ENCODE data around the gene HCFC1R1.
A peak's percentile ranks its signal among the peaks of the same experiment; 100 is the strongest.

Gene HCFC1R1

DNA sequence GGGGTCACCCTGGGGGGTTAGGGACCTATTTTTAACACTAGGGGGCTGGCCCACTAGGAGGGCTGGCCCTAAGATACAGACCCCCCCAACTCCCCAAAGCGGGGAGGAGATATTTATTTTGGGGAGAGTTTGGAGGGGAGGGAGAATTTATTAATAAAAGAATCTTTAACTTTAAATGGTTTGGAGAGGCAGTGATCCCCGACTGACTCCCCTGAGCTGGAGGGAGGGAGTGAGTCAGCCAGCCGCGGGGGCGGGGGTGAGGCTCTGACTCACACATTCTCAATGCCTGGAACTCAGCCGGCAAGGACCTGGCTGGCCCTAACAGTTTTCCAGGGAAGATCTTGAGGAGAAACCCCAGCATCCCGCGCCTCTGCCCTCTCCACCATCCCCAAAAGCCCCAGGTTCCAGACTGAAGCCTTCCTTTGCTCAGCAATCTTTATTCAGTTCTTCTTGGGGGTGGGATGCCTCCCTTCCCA, 1.5 kb downstream of the HCFC1R1 start:
- peak; percentile 77 for FAIRE-seq
- DNase-seq (ENCODE audit: extremely low spot score, insufficient read length, low read depth) = no peak

DNA sequence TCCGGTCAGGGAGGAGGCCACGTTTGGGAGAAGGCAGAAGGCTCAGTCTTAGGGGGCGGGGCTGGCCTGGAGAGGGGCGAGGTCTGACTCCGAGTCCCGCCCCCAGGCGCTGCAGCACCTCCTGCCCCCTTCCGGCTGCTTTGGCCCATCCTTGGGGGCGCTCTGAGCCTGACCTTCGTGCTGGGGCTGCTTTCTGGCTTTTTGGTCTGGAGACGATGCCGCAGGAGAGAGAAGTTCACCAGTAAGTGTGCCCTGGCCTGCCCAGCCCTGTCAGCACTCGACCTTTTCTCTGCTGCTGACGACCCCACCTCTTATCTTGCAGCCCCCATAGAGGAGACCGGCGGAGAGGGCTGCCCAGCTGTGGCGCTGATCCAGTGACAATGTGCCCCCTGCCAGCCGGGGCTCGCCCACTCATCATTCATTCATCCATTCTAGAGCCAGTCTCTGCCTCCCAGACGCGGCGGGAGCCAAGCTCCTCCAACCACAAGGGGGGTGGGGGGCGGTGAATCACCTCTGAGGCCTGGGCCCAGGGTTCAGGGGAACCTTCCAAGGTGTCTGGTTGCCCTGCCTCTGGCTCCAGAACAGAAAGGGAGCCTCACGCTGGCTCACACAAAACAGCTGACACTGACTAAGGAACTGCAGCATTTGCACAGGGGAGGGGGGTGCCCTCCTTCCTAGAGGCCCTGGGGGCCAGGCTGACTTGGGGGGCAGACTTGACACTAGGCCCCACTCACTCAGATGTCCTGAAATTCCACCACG, 2.1 kb downstream of the HCFC1R1 start:
- DNase-seq (ENCODE audit: extremely low spot score, insufficient read length, low read depth) (no peak), FAIRE-seq (peak; percentile 79)

DNA sequence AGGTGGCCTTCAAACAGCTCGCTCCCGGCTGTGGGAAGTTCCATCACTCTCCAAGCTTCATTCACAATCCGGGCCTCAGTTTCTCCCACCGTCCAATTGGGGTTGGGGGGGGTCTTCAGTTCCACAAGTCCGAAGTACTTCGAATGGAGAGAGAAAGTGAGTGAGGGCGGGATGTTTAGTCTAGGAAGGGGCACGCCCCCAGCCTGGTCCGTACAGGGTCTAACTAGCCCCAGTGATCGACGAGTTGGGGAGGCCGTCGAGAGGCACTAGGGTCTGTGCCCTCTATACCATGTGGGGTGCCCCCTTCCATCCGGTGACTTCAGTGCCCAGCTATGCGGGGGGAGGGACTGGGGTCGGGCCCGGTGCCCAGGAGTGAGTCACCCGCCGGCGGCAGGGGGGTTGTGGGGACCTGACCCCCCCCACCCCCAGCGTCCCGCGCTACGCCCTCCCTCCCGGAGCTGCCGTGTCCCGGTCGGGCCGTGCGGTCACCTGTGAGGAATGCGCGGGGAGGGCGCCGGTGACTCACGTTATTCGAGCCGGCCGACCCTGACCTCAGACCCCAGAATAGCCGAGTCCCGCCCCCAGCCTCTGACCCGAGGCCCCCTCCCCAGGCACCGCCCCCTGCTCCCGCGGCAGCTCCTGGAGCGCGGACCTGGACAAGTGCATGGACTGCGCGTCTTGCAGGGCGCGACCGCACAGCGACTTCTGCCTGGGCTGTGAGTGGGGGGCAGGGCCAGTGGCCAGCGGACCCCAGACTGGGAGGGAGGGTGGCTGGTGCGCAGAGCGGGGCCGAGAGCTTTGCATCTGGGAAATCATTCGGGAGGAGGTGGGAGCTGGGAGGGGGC, 2.9 kb downstream of the HCFC1R1 start:
- FAIRE-seq (no peak), DNase-seq (ENCODE audit: extremely low spot score, insufficient read length, low read depth) (no peak)

DNA sequence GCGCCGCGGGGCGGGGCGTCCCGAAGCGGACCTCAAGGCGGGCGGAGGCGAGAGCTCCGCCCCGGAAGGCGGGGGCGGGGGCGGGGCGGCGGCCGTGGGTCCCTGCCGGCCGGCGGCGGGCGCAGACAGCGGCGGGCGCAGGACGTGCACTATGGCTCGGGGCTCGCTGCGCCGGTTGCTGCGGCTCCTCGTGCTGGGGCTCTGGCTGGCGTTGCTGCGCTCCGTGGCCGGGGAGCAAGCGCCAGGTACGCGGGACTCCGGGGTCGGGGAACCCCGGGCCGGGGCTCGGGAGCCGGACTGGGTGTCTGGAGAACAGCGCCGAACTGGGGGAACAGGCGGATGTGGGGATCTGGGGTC, 3.5 kb downstream of the HCFC1R1 start, which contains the start of gene TNFRSF12A:
Gene TNFRSF12A (plus strand): TSS at position 122 of the 357 bp plus-strand sequence. CDS start 30 bp downstream, at position 152.
- DNase-seq (ENCODE audit: extremely low spot score, insufficient read length, low read depth) (peak; percentile 80), FAIRE-seq (peak; percentile 75)

DNA sequence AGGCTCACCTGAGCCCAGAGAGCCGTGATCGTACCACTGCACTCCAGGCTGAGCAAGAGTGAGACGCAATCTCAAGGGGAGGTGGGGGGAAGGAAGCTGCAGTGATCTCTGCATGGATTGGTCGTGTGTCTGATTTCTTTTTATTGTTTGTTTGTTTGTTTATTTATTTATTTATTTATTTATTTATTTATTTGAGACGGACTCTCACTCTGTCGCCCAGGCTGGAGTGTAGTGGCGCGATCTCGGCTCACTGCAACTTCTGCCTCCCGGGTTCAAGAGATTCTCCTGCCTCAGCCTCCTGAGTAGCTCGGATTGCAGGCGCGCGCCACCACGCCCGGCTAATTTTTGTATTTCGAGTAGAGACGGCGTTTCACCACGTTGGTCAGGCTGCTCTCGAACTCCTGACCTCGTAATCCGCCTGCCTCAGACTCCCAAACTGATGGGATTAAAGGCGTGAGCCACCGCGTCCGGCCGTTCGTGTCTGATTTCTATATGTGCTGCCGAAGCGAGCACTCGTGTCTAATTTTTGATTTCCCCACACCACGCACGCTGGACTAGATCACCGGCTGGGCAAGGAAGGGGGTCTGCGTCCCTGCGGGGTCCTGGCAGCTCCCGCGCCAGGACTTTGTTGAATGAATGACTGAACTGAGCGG, 4.0 kb downstream of the HCFC1R1 start:
- no peak for DNase-seq (ENCODE audit: extremely low spot score, insufficient read length, low read depth)
- no peak for FAIRE-seq

DNA sequence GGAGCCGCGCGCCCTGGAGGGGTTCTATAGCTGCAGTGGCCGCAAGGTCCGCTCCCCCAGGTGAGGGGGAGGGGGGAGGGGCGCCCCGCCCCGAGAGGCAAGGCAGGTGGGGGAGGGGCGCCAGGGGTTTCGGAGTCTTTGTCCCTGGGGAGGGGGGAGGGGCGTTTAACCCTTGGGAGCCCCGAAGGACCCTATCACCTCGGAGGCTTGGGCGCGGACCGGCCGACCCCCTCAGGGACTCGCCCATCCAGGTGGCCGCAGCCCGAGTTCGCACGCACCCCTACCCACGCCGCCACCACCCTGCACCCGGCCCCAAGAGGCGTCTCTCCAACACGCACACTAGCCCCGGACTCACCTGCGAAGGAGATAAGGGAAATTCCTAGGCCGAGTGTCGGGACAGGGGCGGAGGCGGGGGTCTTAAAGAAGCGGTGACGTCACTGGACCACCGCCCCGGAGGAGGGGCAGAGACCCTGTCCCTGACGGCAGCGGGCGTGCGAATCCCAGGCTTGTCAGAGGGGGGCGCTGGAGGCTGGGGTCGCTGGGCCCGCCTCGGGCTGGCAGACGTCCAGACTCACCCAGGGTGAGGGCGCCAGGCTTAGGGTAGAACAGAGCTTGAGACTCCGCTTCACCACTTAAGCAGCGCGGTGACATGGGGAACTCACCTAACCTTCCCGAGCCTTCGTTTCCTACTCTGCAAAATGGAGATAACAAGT, 5.8 kb downstream of the HCFC1R1 start, which contains the start of gene CLDN6:
Gene CLDN6 (minus strand): TSS at position 390 of the 713 bp plus-strand sequence. CDS start 2,162 bp downstream, outside the sequence.
- DNase-seq (ENCODE audit: extremely low spot score, insufficient read length, low read depth) (no peak), FAIRE-seq (no peak)

DNA sequence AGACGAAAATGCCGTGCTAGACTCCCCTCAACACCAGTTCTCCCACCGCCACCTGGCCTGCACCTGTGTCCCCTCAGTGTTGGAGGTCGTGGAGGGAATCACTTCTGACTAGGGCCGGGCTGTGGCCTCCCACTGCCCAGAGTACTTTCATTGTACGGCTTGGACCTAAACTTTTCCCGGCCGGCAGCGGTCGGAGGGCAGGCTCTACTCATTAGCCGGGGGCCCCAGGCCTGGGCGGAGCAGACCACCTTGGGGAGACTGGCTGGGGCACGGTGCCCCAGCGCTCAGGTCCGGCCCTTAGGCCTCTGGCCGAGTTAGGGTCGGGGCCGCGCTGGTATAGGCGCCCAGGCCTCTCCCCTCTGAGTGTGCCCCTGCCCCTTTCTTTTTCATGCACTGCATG, 6.4 kb downstream of the HCFC1R1 start:
- FAIRE-seq = no peak

DNA sequence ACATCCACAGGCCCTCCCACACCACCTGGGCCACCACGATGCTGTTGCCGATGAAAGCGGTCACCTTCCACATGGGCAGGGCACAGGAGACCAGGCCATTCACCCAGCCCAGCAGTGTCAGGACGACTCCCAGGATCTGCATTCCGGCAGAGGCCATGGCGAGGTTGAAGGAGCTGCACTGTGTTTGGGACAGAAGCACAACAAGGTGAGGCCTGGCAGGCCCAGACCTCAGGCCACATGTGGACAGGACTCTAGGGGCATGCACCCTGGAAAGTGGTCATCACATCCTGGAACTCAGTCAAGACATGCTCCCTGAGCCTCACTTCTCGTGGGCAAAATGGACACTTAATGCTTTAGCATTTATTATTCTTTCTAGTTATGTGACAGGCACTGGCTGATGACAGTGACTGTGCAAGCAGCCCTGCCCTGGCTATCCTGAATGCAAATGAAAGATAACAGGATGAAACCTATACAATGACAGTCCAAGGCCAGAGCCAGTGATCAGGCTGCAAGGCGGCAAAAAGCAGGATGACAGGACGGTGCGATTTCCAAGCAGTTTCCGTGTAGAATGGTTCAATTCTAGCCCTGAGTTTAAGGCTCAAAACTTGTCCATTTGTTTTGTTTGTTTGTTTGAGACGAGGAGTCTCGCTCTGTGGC, 7.7 kb downstream of the HCFC1R1 start:
- FAIRE-seq (no peak), DNase-seq (ENCODE audit: extremely low spot score, insufficient read length, low read depth) (no peak)

More for the DNA sequence above, 6.4 kb downstream of the HCFC1R1 start:
- DNase-seq (ENCODE audit: extremely low spot score, insufficient read length, low read depth) = no peak

DNA sequence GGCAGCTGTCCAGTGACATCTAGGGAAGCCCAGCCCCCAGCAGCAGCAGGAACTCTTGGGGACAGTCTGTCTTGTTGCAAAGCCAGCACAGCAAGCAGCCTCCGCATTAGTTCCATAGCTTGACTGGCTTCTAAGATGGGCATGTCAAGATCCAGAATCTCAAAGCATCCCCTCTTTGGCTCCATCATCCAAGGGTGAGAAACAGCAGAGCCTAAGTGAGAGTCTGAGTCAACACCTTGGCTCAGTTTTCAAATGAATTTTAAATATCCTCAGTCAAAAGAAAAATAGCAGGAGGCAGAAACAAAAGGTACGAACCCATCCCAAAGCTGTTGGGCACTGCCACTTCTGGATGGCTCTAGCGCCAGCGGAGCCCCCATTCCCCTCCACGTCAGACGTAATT, 8.8 kb downstream of the HCFC1R1 start:
- FAIRE-seq = no peak

DNA sequence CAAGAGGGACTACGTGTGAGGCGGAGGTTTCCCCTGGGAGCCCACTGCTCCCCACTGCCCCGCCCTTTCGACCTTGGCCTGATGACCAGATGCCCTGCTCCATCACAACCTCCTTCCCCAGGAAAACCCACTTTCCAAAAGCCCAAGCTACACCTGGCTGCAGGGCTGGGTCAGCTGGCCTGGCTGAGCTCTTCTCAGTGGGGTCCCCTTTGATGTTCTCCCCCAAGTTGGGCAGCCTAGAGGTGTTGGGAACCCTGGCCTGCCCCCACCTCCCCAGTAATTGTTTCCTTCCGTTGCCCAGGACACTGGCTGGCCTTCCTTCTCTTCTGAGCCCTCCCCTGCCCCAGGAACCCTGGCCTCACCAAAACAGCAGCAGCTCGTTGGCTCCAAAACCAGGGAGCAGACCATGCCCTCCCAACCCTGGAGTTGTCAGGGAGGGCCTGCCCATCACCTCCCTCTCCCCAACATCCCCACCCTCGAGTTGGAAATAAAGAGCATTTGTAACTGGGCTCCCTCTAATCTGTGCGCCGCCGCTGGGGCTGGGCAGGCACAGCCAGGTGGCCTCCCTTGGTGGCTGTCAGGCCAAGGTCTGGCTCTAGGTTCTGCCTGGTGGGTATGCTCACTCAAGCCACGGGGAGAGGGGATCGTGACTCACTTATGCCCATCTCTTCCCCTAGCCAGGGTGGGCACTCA, 9.6 kb downstream of the HCFC1R1 start:
- no peak for DNase-seq (ENCODE audit: extremely low spot score, insufficient read length, low read depth)
- no peak for FAIRE-seq

More for the DNA sequence above, 8.8 kb downstream of the HCFC1R1 start:
- DNase-seq (ENCODE audit: extremely low spot score, insufficient read length, low read depth) = no peak

DNA sequence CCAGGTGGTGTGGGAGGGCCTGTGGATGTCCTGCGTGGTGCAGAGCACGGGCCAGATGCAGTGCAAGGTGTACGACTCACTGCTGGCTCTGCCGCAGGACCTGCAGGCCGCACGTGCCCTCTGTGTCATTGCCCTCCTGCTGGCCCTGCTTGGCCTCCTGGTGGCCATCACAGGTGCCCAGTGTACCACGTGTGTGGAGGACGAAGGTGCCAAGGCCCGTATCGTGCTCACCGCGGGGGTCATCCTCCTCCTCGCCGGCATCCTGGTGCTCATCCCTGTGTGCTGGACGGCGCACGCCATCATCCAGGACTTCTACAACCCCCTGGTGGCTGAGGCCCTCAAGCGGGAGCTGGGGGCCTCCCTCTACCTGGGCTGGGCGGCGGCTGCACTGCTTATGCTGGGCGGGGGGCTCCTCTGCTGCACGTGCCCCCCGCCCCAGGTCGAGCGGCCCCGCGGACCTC, 10.2 kb downstream of the HCFC1R1 start:
- FAIRE-seq (no peak), DNase-seq (ENCODE audit: extremely low spot score, insufficient read length, low read depth) (no peak)

DNA sequence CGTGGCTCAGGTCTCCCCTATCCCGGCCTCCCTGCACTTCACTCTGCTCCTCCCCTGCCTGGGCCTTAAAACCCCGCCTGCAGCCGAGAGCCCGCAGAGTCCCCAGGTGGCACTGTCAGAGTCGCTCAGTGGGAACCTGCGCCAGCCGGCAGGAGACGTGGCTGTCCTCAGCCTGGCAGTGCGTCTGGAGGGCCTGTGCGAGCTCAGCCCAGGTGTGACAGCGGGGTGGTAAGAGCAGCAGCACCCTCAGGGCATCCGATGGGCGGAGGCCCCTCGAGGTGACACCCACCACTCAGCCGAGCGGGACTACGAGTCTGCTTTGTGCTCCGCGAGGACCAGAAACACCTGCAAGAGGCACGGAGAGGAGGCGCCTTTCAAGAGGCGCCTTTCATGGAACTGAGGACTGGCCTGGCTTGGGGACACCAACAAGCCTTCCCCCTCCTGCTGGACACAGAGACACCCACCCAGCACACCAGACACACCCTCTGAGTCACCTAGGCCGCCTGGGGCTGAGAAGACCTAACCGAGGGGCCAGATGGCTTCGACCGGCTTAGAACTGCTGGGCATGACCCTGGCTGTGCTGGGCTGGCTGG, 10.8 kb downstream of the HCFC1R1 start, which contains the start of gene CLDN9:
Gene CLDN9 (plus strand): TSS at position 96 of the 593 bp plus-strand sequence. CDS start 440 bp downstream, at position 536.
- DNase-seq (ENCODE audit: extremely low spot score, insufficient read length, low read depth) = no peak
- no peak for FAIRE-seq

DNA sequence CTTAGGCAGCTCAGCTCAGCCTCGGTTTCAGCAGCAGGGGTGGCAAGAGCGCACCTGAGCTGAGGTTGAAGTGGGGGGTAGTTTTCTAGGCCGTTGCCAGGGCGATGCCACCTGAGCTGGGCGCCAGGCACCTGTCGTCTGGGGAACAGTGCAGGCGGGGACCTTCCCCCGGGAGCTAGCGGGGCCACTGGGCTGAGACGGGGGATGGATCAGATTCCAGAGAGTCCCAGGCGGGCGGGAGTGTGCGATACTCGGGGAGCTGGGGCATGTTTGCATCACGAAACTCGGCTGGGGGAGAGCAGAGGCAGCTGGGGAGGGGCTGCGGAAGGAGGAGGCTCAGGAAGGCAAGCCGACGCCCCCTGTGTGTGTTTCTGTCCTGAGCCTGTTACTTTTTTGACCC, 11.5 kb downstream of the HCFC1R1 start:
- no peak for DNase-seq (ENCODE audit: extremely low spot score, insufficient read length, low read depth)
- FAIRE-seq = no peak

DNA sequence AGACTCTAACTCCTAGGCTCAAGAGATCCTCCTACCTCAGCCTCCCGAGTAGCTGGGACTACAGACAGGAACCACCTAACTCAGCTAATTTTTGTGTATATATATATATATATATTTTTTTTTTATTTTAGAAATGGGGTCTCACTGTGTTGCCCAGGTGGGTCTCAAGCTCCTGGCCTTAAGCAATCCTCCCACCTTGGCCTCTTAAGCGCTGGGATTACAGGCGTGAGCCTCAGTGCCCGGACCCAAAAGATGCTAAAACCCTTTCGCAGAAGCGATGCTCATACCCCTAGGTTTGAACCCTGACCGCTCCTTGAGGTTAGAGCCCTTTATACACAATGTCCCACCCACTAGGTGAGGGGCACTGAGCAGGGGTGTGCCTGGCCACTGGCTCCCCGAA, 13.2 kb downstream of the HCFC1R1 start:
- FAIRE-seq = no peak
- DNase-seq (ENCODE audit: extremely low spot score, insufficient read length, low read depth) = no peak

DNA sequence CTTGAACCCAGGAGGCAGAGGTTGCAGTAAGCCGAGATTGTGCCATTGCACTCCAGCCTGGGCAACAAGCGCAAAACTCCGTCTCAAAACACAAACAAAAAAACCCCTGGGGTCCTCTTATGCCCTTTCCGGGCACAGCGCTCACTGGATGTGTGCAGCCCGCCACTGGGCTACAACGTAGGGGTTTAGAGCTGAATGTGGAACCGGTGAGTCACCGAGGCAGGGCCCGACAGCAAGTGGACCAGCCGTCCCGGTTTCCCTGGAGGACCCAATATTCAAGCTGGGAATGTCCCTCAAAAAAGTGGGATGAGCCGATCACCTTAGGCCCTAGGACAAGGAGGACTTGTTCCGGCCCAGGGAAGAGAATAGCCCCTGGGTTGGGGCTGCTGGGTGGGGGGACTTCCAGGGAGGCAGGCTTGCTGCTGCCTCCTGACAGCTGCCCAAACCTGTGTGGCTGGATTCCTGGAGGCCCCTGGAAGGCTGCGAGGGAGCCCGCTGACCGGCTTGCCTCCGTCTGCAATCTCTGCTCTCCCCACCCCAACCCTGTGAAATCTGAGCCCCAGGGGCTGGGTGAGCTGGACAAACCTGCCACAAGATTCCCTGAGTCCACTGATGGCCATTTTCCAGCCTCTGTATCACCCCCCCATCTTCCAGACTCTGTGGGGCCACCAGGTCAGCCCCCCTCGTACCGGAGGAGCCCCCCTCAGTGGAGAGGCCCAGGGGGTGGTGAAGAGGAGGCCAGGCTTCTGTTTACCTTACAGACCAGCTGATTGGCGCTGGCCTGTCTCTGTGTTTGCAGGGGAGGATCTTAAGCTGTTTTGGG, 14.0 kb downstream of the HCFC1R1 start:
- FAIRE-seq (no peak), DNase-seq (ENCODE audit: extremely low spot score, insufficient read length, low read depth) (no peak)

DNA sequence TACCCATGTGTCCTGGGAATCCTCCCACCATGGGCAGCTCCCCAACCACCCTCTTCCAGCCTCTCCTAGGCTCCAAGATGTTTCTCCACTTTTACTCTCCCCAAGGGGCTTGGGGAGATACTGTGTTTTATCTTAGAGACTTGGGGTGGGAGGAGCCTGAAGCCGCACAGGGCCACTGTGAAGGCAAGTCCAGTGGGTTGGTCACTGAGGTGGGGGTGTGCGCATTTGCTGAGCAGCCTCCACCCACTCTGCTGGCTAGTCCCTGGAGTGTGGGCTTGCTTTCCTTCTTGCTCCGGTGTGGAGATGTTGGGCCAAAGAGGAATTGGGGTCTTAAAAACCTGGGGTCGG, 15.1 kb downstream of the HCFC1R1 start:
- FAIRE-seq (no peak), DNase-seq (ENCODE audit: extremely low spot score, insufficient read length, low read depth) (no peak)

DNA sequence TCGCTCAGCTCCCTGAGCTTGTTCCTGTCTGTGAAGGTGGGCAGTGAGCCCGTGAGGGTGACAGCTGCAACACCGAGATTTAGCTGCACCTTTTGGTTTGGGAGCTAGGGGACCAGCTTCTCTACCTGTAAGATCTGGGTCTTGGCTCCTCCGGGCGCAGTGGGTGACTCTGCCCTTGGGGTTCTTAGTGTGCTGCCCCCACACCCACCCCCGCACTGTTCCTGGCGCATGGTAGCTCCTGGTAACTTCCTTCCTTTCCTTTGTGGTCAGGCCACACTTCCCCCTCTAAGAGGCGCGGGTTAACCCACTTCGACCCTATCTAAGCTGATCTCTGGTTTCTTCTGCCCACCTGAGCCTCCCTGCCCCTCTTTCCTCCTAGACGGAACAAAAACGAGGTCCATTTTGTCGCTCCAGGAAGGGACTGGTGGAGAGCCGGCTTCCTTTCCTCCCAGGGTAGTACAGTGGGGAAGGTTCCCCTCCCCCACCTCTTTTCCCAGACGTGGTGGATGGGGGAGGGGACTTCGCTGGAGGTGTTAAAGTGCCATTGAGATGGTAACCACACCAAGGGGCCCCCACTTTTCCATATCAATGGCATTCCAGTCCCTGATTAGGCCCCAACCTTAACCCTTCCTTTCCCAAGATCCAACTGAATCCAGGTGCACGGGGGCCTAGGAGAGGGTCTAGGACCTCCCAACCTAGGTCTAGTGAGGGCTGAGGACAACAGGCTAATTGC, 15.6 kb downstream of the HCFC1R1 start:
- FAIRE-seq (no peak), DNase-seq (ENCODE audit: extremely low spot score, insufficient read length, low read depth) (no peak)
